Measurements from ENCODE around the gene TRAPPC2L.

Gene TRAPPC2L, protein sequence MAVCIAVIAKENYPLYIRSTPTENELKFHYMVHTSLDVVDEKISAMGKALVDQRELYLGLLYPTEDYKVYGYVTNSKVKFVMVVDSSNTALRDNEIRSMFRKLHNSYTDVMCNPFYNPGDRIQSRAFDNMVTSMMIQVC

DNA sequence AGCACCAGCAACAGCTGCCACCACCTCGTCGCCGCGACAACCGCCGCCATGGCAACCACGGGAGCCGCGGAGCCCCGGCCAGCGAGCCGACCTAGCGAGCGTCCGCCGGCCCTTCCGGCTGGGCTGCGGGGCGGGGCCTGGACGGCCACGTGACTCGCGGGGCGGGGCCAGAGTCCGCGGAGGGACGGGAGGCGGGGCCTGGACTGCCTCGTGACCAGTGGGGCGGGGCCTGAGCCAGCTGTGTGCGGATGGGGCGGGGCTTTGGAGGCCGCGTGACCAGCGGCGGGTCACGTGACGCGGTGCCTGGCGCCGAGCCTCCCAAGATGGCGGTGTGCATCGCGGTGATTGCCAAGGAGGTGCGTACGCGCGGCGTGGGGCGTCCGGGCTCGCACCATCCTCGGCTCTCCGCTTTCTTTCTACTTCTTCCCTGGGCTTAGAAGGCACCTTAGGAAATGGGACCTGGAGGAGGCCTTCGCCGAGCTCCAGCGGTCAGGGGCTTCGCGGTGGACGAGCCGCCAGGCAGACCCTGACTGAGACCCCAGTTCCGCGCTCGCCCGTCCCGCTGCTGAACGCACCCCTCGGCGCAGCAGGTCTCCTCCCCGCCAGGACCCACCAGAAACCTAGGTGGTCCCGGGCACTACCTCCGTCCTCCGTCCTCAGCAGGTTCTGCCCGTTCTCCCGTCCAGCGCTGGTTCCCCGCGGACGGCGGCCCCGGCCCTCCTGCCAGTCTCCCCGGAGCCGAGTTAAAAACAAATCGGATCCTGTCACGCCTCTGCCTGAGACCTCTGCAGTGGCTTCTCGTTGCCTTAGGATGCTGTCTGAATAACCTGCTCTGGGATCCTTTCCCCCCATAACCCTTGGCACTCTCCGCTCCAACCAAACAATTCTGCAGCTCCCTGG is at the start of gene TRAPPC2L, which contains the start of gene GALNS:
Gene TRAPPC2L, plus strand, starts transcription at position 300 of the 900 bp plus-strand sequence. Its CDS starts 24 bp downstream, at position 324.
Gene GALNS, minus strand, starts transcription at position 120 of the 900 bp plus-strand sequence. Its CDS starts 70 bp downstream, at position 50.
- DNase-seq (ENCODE audit: low read depth) = peak; percentile 99

- no peak for DNase-seq (ENCODE audit: low read depth)
These were observed 49.7 kb upstream of the TRAPPC2L start for GRCh38 chr16:88807142-88807625.

- no peak for DNase-seq (ENCODE audit: low read depth)
These were observed 49.1 kb upstream of the TRAPPC2L start for GRCh38 chr16:88807626-88808453.

DNA sequence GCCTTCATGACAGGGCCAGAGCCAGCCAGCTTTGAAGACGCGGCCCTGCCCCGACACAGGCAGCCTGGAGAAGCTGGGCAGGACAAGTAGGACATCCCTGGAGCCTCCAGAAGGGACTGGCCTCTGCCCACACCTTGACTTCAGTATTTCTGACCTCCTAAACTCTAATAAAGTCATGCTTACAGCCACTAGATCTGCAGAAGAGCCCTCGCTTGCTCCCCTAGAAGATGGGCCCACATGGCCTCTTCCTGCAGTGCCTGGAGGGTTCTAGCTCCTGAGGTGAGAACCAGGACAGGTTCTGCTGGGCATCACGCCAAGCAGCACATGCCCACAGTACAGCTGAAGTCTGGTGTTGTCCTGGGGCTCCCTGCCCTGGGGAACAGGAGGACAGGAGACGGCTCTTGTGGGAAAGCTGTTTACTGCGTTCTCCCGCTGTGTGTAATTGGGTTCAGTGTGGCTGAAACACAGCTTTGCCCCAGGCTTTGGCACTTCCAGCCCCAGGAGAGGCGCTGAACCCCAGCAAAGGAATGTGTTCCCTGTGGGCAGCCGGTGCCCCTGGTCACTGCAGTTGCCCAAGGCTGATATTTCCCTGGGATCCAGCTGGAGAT is 47.8 kb upstream of the TRAPPC2L start:
- no peak for DNase-seq (ENCODE audit: low read depth)

DNA sequence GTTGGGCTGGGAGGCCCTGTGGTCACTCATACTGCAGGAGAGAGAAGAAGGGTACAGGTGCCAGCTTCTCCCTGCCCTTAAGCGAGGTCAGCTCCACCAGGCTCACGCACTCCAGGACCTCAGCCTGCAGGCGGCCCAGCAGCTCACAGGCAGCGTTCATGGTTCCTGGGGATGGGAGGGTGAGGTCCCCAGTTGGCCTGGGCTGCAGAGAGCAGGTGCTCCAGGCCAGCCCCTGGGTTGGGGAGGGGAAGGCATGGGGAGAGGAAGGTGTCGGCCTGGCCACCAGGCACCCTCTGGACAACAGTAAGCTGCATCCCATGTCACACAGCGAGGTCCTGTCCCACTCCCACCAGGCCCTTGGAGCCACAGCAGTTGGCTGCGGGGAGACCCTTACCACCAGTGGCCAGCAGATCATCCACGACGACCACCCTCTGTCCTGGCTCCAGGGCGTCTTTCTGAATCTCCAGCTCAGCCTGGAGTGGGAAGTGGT is 47.2 kb upstream of the TRAPPC2L start:
- no peak for DNase-seq (ENCODE audit: low read depth)

- no peak for DNase-seq (ENCODE audit: low read depth)
These were observed 46.6 kb upstream of the TRAPPC2L start for GRCh38 chr16:88810166-88810911.

DNA sequence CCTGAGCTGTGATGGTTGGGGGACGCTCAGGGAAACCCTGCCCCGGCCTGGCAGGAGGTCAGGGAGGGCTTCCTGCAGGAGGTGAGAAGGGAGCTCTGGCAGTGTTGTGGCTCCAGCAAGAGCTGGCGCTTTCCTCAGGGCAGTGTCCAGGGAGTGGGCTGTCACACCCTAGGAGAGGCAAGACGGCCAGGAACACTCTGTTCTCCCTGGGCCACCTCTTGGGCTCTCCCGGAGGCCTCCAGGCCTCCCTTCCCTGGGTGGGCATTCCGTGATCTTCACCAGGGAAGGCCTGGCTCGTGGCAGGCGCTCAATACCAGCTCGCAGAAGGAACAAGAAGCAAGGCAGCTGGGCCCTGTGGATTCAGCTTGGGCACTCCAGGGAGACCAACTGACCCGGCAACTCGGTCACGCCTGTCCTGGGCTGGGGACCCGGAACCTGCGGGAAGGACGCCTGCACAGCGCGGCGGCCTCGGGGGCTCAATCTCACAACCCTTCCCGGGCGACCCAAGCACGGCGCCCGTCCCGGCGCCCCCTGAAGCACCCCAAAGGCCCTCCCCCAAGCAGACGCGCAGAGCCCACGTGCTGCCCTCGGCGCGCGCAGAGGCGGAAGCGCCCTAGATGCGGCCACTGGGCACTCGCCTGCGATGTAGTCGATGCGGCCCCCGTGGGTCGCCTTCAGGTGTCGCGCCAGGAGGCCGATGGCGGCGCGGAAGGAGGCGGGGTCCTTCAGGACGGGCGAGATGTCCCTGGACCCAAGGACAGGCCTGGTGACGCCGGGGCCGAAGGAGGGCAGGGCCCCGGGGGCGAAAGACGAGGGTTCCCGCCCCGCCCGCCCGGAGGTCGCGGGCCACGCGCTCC is 45.8 kb upstream of the TRAPPC2L start:
- DNase-seq (ENCODE audit: low read depth) = peak; percentile 60

DNA sequence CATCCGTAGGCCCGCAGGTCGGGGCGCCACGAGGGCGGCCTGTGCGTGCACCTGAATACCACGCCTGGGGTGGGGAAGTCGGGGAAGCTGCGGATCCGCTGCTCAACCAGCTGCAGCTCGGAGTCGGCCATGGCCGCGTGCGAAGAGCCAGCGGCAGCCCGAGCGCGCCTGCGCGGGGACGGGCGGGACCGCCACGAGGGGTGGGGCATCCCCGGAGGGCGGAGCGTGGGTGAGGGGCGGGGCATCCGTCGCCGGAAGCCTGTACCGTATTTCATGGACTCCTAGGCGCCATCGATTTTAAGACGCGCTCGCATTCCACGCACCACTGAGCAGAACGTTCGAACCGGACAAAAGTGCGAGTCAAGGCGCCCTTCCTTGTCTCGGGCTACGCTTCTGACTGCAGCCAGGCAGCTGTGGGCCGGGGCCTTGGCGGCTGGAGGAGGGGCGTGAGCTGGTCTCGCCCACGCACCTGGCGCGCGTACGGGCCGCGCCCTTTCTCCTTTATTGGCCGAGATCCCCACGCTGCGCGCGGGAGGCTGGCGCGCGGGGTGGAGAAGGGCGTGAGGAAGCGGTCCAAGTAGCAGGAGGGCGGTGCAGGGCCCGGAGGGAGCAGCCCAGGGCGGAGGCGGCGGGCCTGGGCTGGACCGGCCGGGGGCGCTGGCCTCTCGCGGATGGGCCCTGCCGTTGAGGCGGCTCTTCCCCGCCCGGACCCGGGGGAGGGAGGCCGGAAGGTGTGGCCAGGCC is 45.0 kb upstream of the TRAPPC2L start, which contains the start of gene APRT:
Gene APRT, minus strand, starts transcription at position 160 of the 744 bp plus-strand sequence. Its CDS starts 29 bp downstream, at position 131.
- peak; percentile 94 for DNase-seq (ENCODE audit: low read depth)

DNA sequence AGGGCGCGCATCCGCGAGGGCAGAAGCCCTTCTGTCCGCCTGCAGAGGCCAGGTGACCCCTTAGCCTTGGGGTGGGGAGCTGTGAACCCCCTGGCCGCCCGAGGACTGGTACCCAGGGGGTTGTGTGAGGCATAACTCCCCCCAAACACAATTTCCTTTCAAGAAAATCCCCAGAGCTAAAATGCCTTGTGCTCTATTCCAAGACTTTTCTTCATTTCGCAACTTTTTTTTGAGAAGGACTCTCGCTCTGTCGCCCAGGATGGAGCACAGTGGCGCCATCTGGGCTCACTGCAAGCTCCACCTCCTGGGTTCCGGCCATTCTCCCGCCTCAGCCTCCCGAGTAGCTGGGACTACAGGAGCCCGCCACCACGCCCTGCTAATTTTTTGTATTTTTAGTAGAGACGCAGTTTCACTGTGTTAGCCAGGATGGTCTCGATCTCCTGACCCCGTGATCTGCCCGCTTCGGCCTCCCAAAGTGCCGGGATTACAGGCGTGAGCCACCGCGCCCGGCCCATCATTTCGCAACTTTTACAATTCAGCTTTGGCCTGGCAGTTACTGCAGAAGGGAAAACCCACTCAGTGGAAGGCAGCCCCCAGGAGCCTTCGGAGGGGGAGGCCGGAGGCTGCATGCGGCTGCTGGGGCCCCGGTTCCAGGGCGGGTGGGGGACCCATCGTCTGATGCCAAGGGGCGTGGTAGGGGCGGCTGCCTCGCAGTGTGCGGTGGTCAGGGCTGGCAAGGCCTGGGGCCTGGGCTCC is 44.2 kb upstream of the TRAPPC2L start:
- no peak for DNase-seq (ENCODE audit: low read depth)

DNA sequence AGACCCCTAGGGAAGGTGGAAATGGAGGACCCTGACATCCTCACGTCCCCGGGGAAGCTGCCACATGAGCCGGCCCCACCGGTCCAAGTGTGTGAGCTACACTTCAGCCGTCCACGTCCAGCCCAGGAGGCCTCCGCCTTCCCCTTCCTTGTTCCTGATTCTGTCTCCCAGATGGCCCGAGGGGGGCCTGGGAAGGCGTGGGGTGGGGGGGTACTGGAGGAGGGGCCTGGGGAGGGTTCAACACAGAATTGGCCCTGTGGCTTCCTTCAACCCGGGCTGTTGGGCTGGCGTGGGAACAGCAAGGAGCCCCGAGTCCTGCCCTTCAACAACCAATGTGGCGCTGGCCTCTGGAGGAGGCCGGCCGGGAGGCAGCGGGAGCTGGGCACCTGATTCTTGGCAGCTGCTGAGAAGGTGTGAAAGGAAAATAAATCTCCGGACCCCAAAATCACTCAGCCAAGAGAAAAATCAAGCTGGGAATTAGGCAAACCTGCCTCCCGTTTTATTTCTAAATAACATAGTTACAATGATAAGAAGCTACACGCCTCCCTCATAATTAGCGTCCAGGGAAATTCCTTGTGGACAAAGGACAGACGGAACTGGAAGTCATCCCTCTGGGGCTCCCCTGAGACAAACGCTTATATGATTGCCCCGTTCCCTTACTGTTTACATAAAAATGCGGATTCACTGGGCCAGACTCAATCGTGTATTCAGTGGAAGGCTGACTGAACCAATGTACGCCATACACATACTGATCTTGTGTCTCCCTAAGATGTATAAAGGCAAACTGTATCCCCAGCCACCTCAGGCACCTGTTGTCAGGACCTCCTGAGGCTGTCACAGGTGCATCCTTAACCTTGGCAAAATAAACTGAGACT is 43.4 kb upstream of the TRAPPC2L start:
- DNase-seq (ENCODE audit: low read depth) = no peak

DNA sequence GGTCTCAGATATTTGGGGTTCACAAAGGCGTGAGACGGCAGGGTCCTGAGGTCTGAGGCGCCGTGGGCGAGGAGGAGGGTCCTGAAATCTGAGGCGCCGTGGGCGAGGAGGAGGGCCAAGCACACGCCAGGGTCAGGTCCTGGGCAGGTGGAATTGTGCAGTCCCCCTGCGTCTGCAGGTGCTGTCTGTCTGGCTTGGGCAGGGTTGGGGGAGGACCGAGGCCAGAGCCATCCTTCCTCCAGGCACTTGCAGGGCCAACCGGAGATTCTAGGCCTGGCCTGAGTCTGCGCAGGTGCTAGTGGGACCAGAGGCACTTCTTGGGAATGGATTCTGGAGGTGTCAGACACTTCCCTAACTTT is 42.8 kb upstream of the TRAPPC2L start:
- DNase-seq (ENCODE audit: low read depth) = no peak

DNA sequence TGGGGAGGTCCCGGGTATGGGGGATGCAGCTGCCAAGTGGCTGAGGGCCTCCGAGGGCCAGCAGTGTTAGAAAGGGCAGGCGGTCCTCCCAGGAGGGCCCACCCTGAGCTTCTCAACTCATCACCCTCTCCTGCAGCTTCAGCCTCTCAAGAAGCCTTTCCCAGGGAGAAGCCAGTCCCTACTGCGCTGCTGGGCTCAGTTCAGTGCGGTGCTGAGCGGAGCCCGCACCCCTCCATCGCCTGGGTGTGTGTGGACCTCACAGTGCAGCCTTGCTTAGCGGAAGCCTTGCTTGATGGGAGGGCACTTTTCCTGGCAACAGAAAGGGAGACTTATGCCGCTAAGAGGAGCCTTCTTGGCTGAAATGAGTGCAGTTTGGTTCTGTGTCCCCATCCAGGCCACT is 41.7 kb upstream of the TRAPPC2L start:
- no peak for DNase-seq (ENCODE audit: low read depth)

DNA sequence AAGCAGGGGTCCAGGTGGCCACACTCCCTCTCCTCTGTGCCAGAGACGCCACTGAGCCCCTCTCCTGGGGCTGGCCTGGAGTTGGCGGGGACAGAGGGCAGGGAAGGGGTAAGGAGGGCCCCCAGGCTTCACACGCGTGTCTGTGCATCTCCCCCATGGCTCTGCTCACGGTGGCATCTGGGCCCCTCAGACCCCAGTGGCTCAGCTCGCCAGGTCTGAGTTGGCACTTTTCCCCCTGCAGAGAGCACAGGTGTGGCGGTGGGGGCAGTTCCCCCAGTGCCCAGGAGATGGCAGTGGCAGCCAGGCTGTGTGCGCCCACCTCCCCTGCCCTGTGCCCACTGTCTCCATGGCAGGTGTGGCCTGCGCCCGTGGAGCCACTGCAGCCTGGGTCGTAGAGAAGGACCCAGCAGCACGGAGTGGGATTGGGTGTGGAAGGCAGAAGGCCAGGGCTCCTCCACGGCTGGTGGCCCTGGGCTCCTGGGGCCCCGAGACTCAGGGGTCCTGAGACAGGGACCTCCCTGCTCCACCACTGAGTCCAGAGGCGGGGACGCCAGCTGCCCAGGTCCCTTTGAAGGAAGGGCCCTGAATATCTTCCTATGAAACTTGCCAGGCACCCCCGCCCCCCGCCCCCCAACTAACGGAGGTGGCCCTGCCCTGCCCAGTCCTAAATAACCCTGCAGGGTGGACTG is 40.9 kb upstream of the TRAPPC2L start:
- DNase-seq (ENCODE audit: low read depth) = peak; percentile 58

GRCh38 chr16:88816736-88817535 is 40.0 kb upstream of the TRAPPC2L start:
- DNase-seq (ENCODE audit: low read depth) = no peak

DNA sequence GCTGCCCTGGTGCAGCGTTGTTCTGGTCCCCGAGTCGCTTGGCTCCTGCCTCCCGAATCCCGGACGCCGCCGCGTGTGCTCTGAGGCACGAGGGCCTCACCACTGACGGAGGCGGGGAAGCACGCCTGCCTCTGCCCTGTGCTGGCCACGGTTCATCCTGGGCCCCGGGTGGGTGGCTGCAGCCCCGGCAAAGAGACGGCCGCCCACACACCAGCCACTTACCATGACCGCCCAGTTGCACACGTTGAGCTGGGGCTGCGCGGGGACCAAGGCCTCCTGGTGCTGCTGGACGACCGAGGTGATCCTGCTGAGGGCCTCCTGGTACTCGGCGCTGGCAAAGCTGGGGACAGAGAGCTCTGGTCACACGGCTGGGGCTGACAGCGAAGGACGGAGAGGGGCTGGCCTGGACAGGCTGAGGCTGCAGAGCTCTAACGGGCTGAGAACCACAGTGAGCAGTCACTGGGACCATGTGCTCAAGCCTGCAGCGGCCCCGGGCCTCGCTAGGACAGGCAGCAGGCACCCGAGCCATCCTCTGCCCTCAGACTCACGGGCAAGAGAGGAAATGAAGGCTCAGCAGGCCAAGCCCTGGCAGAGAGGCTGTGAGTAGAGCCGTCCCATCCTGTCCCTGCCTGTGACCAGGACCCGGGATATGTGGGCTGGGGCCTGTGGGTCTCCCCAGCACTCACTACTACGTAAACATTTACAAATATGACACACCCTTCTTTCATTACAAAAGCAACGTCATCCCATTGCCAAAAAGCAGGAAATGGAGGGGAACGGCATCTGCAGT is 38.9 kb upstream of the TRAPPC2L start:
- no peak for DNase-seq (ENCODE audit: low read depth)
